HG03460 (cell line): ENCODE results near the gene SNX7.

ENCODE experiments used
- ATAC-seq: cut with Tn5 transposase; IDR thresholded peaks from one replicate; pipeline ENCODE4 v1.9.1; 2021; ENCODE audit not compliant: unreplicated experiment

The SNX7 gene

GRCh38 chr1:98696077-98696476 is 34.6 kb downstream of the SNX7 start:
- ATAC-seq: no peak

GRCh38 chr1:98697781-98698180 is 36.3 kb downstream of the SNX7 start:
- ATAC-seq: no peak

GRCh38 chr1:98698625-98699024 is 37.1 kb downstream of the SNX7 start:
- ATAC-seq: no peak

- no peak for ATAC-seq
Measured at GRCh38 chr1:98700228-98700627, 38.7 kb downstream of the SNX7 start.

- ATAC-seq: no peak
Measured at GRCh38 chr1:98702976-98703375, 41.5 kb downstream of the SNX7 start.

GRCh38 chr1:98704474-98704873 is 43.0 kb downstream of the SNX7 start:
- no peak for ATAC-seq

GRCh38 chr1:98704971-98705370 is 43.5 kb downstream of the SNX7 start:
- ATAC-seq: no peak

- ATAC-seq: no peak
Measured at GRCh38 chr1:98705591-98705990, 44.1 kb downstream of the SNX7 start.

GRCh38 chr1:98706173-98706843 is 44.8 kb downstream of the SNX7 start:
- ATAC-seq: no peak

- no peak for ATAC-seq
Measured at GRCh38 chr1:98707556-98707955, 46.0 kb downstream of the SNX7 start.

GRCh38 chr1:98709906-98710305 is 48.4 kb downstream of the SNX7 start:
- no peak for ATAC-seq

- no peak for ATAC-seq
Measured at GRCh38 chr1:98723574-98723973, 62.1 kb downstream of the SNX7 start.

- ATAC-seq: no peak
Measured at GRCh38 chr1:98732985-98733781, 71.7 kb downstream of the SNX7 start.

GRCh38 chr1:98733782-98734112 is 72.2 kb downstream of the SNX7 start:
- ATAC-seq: no peak

- ATAC-seq: no peak
Measured at GRCh38 chr1:98735756-98736155, 74.2 kb downstream of the SNX7 start.

GRCh38 chr1:98737835-98738234 is 76.3 kb downstream of the SNX7 start:
- ATAC-seq: no peak

- ATAC-seq: no peak
Measured at GRCh38 chr1:98739762-98740161, 78.2 kb downstream of the SNX7 start.

GRCh38 chr1:98741164-98741563 is 79.6 kb downstream of the SNX7 start:
- no peak for ATAC-seq

GRCh38 chr1:98749152-98749756 is 87.7 kb downstream of the SNX7 start:
- ATAC-seq: no peak

- no peak for ATAC-seq
Measured at GRCh38 chr1:98754176-98754575, 92.7 kb downstream of the SNX7 start.

- no peak for ATAC-seq
Measured at GRCh38 chr1:98761219-98761865, 99.8 kb downstream of the SNX7 start.
